Measurements from ENCODE around the gene CLIC4.
"Not testable (repeated sequence)": the region's sequence is repeated elsewhere in the genome, so short reads cannot be mapped to it uniquely, and the experiment has no call there.

The CLIC4 gene

GRCh38 chr1:24742090-24742938, 2.9 kb upstream of the CLIC4 start:
- FAIRE-seq (peak; percentile 74), DNase-seq (ENCODE audit: extremely low spot score, insufficient read length, low read depth) (no peak)

- FAIRE-seq (peak; percentile 90), DNase-seq (ENCODE audit: extremely low spot score, insufficient read length, low read depth) (peak; percentile 35)
These were observed 1.6 kb upstream of the CLIC4 start for GRCh38 chr1:24743404-24744211.

- FAIRE-seq (no peak), DNase-seq (ENCODE audit: extremely low spot score, insufficient read length, low read depth) (no peak)
These were observed 615 bp downstream of the CLIC4 start for GRCh38 chr1:24745711-24746413.

GRCh38 chr1:24748191-24749121, 3.2 kb downstream of the CLIC4 start:
- FAIRE-seq (peak; percentile 91), DNase-seq (ENCODE audit: extremely low spot score, insufficient read length, low read depth) (no peak)

- DNase-seq (ENCODE audit: extremely low spot score, insufficient read length, low read depth) = no peak
- FAIRE-seq = peak; percentile 71
These were observed 4.0 kb downstream of the CLIC4 start for GRCh38 chr1:24749252-24749651.

- FAIRE-seq (no peak), DNase-seq (ENCODE audit: extremely low spot score, insufficient read length, low read depth) (no peak)
These were observed 4.6 kb downstream of the CLIC4 start for GRCh38 chr1:24749886-24750285.

- FAIRE-seq (no peak), DNase-seq (ENCODE audit: extremely low spot score, insufficient read length, low read depth) (no peak)
These were observed 6.6 kb downstream of the CLIC4 start for GRCh38 chr1:24751833-24752232.

- DNase-seq (ENCODE audit: extremely low spot score, insufficient read length, low read depth) (no peak), FAIRE-seq (no peak)
These were observed 7.1 kb downstream of the CLIC4 start for GRCh38 chr1:24752305-24752704.

- DNase-seq (ENCODE audit: extremely low spot score, insufficient read length, low read depth) = no peak
- no peak for FAIRE-seq
These were observed 9.0 kb downstream of the CLIC4 start for GRCh38 chr1:24754229-24754628.

GRCh38 chr1:24755323-24755722, 10.1 kb downstream of the CLIC4 start:
- DNase-seq (ENCODE audit: extremely low spot score, insufficient read length, low read depth); FAIRE-seq: not testable (repeated sequence)

GRCh38 chr1:24756395-24756794, 11.1 kb downstream of the CLIC4 start:
- DNase-seq (ENCODE audit: extremely low spot score, insufficient read length, low read depth) (no peak), FAIRE-seq (no peak)

GRCh38 chr1:24759492-24759891, 14.2 kb downstream of the CLIC4 start:
- FAIRE-seq = no peak
- no peak for DNase-seq (ENCODE audit: extremely low spot score, insufficient read length, low read depth)

- no peak for FAIRE-seq
- DNase-seq (ENCODE audit: extremely low spot score, insufficient read length, low read depth) = no peak
These were observed 16.3 kb downstream of the CLIC4 start for GRCh38 chr1:24761582-24761981.

- no peak for DNase-seq (ENCODE audit: extremely low spot score, insufficient read length, low read depth)
- FAIRE-seq = no peak
These were observed 17.0 kb downstream of the CLIC4 start for GRCh38 chr1:24762133-24762676.

GRCh38 chr1:24763671-24764070, 18.4 kb downstream of the CLIC4 start:
- DNase-seq (ENCODE audit: extremely low spot score, insufficient read length, low read depth) (no peak), FAIRE-seq (no peak)

- DNase-seq (ENCODE audit: extremely low spot score, insufficient read length, low read depth) = no peak
- FAIRE-seq = no peak
These were observed 19.2 kb downstream of the CLIC4 start for GRCh38 chr1:24764439-24764838.

GRCh38 chr1:24764848-24765247, 19.6 kb downstream of the CLIC4 start:
- no peak for FAIRE-seq
- no peak for DNase-seq (ENCODE audit: extremely low spot score, insufficient read length, low read depth)

GRCh38 chr1:24765308-24765988, 20.2 kb downstream of the CLIC4 start:
- DNase-seq (ENCODE audit: extremely low spot score, insufficient read length, low read depth) (no peak), FAIRE-seq (no peak)

GRCh38 chr1:24767351-24767750, 22.1 kb downstream of the CLIC4 start:
- FAIRE-seq = no peak
- no peak for DNase-seq (ENCODE audit: extremely low spot score, insufficient read length, low read depth)

Data from GM18507 (cell line).